HUES6 (cell line): ENCODE measurements around the gene ZCCHC17.

Experiments used
- H3K27ac ChIP-seq: 2 replicates; pipeline ENCODE4 v1.7.0; 2013; ENCODE audit warnings: low read depth, mild to moderate bottlenecking, low read length, inconsistent platforms
- H3K27me3 ChIP-seq: 2 replicates; pipeline ENCODE4 v1.6.1; 2013; ENCODE audit warnings: low read length; ENCODE audit not compliant: control insufficient read depth, insufficient read depth
- H3K36me3 ChIP-seq: 2 replicates; pipeline ENCODE4 v1.6.1; 2013; ENCODE audit warnings: low read length; ENCODE audit not compliant: control insufficient read depth, insufficient read depth
- H3K4me1 ChIP-seq: 2 replicates; pipeline ENCODE4 v1.6.1; 2013; ENCODE audit warnings: low read length; ENCODE audit not compliant: control insufficient read depth, insufficient read depth
- H3K4me3 ChIP-seq: 2 replicates; pipeline ENCODE4 v1.5.1; 2013; ENCODE audit warnings: low read depth, low read length
- H3K9ac ChIP-seq: one replicate; pipeline ENCODE4 v1.6.1; 2013; ENCODE audit warnings: mild to moderate bottlenecking, low read length
- H3K9me3 ChIP-seq: 2 replicates; pipeline ENCODE4 v1.6.1; 2013; ENCODE audit warnings: low read depth, low read length; ENCODE audit not compliant: control insufficient read depth, insufficient read depth

The ZCCHC17 gene

DNA sequence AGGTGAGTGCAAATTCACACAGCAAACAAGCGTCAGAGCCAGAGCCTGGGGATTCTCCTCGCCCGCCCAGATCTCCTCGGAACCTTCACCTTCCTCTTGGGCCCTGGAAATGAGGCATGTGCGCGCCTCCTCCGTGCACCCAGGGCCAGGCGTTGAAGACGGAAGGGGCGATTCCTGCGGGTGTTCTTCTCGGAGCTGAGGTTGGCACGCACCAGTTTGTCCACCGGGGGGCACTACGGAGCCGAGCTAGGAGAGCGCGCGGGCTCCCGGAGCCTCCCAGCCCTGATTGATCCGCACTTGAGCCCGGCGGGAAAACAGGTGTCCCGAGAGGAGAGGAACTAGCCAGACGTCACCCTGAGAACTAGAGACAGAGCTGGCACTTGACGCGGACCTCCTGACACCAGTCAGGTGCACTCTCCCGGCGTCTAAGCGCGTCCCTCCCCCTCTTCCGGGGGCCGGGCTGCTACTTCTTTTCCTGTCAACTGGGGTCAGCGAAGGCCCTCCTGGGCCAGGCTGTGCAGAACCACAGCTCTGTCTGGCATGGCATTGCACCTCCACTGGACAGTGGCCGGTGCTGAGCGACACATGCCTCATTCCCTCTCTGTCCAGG is 97.9 kb downstream of the ZCCHC17 start:
- H3K4me3 ChIP-seq: peak overlapping the region; percentile 46

DNA sequence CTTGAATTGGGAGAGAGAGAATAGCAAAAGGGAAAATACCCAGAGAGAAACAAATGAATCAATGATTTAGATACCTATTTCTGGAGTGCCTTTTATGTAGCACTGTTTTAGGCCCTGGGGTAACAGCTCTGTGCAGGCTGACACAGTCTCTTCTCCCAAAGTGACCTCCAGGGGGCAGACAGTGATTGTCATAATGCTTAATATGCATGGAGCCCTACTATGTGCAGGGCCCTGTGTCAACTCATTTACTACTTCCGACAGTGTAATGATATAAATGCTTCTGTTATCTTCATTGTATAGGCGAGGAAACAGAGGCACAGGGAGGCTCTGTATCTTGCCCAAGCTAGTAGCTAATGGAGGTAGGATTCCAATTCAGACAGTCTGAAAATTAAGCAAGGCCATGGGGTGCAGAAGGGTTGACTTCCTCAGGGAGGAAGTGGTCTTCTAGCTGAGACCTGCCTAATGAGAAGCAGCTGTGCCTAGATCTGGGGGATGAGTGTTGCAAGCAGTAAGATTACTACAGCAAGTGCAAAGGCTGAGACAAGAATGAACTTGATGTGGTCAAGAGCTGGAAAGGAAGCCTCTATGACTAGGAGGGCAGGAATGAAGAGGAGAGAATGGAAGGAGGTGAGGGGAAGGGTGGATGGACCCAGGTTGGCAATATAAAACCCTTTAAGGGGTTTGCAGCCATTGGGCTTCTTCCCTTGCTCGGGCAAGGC is 100.0 kb downstream of the ZCCHC17 start:
- H3K36me3 ChIP-seq: no peaks in the 10 kb centered on the region
- H3K27ac ChIP-seq: no peak overlapping the region
- no peak overlapping the region for H3K4me3 ChIP-seq

More for the DNA sequence above, 97.9 kb downstream of the ZCCHC17 start:
- Histone ChIP-seq H3K9me3 (no peaks in the 10 kb centered on the region), H3K27me3 (peaks cover 3% of the 10 kb centered on the region; the same call in 1 of the 2 replicates), H3K36me3 (no peaks in the 10 kb centered on the region), H3K27ac (no peak overlapping the region), H3K9ac (peak overlapping the region; percentile 7), H3K4me1 (peaks cover 12% of the 10 kb centered on the region)

DNA sequence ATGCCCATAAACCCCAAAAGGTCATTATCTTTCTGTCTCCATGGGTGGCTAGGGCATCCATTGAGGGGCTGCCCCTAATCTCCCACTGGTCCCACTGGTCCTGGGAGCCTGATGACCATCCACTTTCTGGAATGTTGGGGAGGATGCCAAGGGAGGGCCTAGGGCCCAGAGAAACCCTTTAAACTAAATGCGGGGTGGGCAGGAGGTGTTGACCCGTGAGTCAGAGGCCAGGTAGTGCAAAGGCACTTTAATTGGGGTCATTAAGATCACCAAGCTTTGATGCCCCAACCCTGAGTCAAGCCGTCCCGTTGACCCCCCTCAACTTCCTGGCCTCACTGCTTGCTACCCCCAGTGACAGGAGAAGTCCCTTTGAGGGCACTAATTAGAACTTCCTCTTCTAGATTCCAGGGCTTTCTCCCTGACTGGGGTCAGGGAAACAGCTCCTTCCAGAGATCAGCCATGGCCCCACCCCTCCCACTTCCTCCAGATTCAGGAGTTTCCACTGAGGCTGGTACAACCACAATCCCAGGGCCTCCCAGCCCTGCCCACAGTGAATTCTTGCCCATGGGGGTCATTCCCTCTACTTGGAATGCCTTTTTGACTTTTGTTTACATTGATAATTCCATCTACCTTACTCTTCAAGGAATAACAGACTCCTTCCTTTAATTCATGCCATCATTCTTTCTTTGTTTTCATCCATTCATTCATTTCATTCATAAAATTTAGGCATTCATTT is 100.7 kb downstream of the ZCCHC17 start:
- no peaks in the 10 kb centered on the region for H3K9me3 ChIP-seq
- H3K4me1 ChIP-seq: peaks cover 4% of the 10 kb centered on the region
- no peak overlapping the region for H3K9ac ChIP-seq
- H3K27me3 ChIP-seq: peaks cover 3% of the 10 kb centered on the region; the same call in 1 of the 2 replicates
- no peak overlapping the region for H3K27ac ChIP-seq
- H3K36me3 ChIP-seq: no peaks in the 10 kb centered on the region
- H3K4me3 ChIP-seq: no peak overlapping the region

More for the DNA sequence above, 100.0 kb downstream of the ZCCHC17 start:
- Histone ChIP-seq H3K27me3 (peaks cover 3% of the 10 kb centered on the region; the same call in 1 of the 2 replicates), H3K4me1 (peaks cover 4% of the 10 kb centered on the region), H3K9me3 (no peaks in the 10 kb centered on the region), H3K9ac (no peak overlapping the region)

DNA sequence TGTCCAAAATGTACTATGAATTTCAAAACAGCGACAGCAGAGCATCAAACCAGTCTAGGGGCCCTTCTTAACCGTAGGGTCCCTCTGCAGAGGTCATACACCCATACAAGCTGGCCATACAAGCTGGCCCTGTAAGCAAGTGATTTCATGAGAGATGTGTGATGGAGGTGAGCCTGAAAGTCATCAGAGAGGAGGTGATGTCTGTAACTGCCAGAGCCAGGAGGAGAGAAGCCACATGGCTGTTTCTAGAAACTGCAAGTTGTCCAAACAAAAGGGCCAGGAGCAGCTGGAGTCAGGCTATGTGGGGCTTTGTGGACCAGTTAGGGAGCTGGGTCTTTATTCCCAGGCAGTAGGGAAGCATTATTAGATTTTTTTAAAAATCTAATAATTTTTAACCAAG is 101.4 kb downstream of the ZCCHC17 start:
- H3K4me1 ChIP-seq: peaks cover 4% of the 10 kb centered on the region
- H3K9me3 ChIP-seq: no peaks in the 10 kb centered on the region
- no peaks in the 10 kb centered on the region for H3K36me3 ChIP-seq
- H3K4me3 ChIP-seq: no peak overlapping the region
- peaks cover 3% of the 10 kb centered on the region; the same call in 1 of the 2 replicates for H3K27me3 ChIP-seq
- no peak overlapping the region for H3K9ac ChIP-seq
- no peak overlapping the region for H3K27ac ChIP-seq

DNA sequence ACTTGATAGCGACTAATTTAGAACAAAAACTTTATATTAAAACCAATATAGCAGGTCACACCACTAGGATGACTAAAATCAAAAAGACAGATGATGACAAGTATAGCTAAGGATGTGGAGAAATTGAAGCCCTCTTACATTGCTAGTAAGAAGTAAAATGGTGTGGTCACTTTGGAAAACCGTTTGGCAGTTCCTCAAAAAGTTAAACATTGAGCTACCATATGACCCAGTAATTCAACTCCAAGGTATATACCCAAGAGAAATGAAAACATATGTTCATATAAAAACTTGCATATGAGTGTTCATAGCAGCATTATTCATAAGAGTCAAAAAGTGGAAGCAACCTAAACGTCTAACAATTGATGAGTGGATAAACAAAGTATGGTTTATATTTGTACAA is 103.1 kb downstream of the ZCCHC17 start:
- Histone ChIP-seq H3K36me3 (no peaks in the 10 kb centered on the region), H3K4me3 (no peak overlapping the region), H3K9ac (no peak overlapping the region), H3K4me1 (no peaks in the 10 kb centered on the region), H3K27ac (no peak overlapping the region), H3K27me3 (peaks cover 3% of the 10 kb centered on the region; the same call in 1 of the 2 replicates), H3K9me3 (no peaks in the 10 kb centered on the region)

DNA sequence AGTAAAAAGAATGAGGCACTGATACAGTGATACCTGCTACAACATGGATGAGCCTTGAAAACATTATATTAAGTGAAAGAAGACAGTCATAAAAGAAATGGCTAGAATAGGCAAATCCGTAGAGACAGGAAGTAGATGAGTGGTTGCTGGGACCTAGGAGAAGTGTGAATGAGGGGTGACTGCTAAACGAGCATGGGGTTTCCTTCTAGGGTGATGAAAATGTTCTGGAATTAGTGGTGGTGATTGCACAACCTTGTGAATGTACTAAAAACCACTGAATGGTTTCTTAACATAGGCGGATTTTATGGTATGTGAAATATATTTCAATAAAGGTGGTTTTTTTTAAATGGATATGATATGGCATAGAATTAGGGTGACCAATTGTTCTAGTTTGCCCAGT is 103.6 kb downstream of the ZCCHC17 start:
- Histone ChIP-seq H3K27ac (no peak overlapping the region), H3K36me3 (no peaks in the 10 kb centered on the region), H3K9me3 (no peaks in the 10 kb centered on the region), H3K4me1 (no peaks in the 10 kb centered on the region), H3K9ac (no peak overlapping the region), H3K4me3 (no peak overlapping the region), H3K27me3 (peaks cover 3% of the 10 kb centered on the region; the same call in 1 of the 2 replicates)

DNA sequence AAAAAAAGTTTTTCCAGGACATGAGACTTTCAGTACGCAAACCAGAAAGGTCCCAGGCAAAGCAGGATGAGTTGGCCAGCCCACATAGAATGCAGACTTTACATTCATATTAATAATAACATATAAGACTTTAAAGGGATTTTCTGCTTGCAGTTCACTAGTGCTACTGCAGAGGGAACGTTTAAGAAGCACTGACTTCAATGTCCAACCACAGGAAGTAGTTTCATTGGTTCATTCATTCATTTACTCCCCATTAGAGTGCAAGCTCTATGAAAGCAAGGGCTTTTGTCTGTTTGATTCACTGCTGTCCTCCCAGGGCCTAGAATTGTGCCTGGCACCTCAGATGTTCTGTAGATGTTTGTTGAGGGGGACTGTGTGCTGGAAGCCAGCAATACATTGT is 104.4 kb downstream of the ZCCHC17 start:
- Histone ChIP-seq H3K27me3 (no peaks in the 10 kb centered on the region), H3K9ac (no peak overlapping the region), H3K36me3 (no peaks in the 10 kb centered on the region), H3K27ac (no peak overlapping the region), H3K4me1 (no peaks in the 10 kb centered on the region), H3K9me3 (no peaks in the 10 kb centered on the region), H3K4me3 (no peak overlapping the region)

DNA sequence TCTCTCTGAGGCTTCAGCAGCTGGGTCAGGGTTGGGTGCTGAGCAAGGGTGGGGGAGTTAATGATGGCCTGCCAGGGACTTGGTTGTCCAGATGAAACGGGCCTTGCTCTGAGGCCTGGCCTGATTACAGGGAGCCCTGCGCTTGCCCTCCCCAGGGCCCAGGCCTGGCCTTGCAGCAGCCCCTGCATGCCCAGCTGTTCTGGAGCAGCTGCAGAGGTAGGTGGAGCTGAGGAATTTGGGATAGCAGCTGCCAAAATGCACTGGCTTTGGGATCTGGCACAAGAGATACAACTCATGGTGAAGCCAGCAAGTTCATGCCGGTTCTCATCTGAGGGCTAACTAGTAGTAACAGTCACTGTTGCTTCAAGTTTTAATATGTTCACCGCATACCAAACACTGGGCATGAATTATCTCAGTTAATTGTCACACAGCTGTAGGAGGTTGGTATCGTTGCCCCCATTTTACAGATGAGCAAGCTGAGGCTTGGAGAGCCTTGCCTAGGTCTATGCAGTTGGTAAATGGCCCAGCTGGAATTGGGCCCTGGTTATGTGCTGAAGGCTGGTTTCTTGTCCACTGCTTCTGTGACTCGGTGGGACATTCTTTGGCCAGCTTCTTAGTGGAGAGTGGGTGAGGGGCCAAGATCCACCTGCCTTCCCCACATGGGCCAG is 108.9 kb downstream of the ZCCHC17 start:
- no peaks in the 10 kb centered on the region for H3K9me3 ChIP-seq
- no peaks in the 10 kb centered on the region for H3K36me3 ChIP-seq
- H3K4me1 ChIP-seq: no peaks in the 10 kb centered on the region
- no peak overlapping the region for H3K4me3 ChIP-seq
- H3K27me3 ChIP-seq: peaks cover 7% of the 10 kb centered on the region; the same call in 1 of the 2 replicates
- H3K9ac ChIP-seq: no peak overlapping the region
- no peak overlapping the region for H3K27ac ChIP-seq

DNA sequence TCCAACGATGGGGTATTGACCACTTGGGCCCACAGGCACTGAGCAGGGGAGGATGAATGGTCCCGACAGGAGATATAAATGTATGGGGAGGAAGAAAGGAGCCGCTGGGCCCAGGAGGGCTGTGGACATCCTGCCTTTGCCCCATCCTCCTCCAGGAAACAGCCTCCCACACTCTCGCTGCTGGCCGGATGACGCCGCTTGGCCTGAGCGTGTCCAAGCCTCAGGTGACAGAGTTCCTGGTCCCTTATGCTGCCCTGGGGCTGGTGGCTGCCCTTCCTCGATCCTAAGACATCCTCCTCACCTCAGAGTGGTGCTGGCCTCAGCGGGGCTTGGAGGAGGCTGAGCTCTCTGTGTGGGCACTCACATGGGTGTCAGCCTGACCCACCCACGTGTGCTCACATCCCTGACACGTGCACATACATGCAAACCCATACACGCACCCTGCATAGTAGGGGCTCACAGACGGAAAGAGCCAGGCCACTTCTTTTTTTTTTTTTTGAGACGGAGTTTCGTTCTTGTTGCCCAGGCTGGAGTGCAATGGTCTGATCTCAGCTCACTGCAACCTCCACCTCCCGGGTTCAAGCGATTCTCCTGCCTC is 110.3 kb downstream of the ZCCHC17 start:
- H3K4me3 ChIP-seq: no peak overlapping the region
- H3K9me3 ChIP-seq: no peaks in the 10 kb centered on the region
- no peaks in the 10 kb centered on the region for H3K36me3 ChIP-seq
- H3K9ac ChIP-seq: no peak overlapping the region
- H3K27ac ChIP-seq: no peak overlapping the region
- H3K4me1 ChIP-seq: no peaks in the 10 kb centered on the region
- H3K27me3 ChIP-seq: peaks cover 21% of the 10 kb centered on the region

DNA sequence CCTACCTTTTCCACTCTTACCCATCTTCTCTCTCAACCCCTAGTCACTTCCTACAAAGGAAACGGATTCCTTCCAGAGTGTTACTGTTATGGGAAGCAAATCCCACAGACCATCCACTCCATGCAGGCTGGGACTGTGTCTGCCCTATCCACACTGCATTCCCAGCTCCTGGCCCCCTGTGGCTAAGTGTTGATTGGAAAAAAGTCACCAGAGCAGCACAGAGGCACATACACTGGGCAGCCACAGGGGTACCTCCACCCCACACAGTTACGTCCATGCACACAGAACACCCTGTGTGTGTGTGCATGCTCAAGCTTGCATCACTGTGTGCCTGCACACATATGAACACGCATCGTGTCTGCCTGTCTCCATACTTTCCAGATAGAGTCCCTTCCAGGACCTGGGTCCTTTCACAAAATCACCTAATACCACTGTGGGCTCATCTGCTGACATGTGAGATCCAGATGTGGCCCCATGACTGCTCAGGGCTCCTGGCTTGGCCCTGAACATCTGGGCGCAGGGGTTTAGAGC is 112.0 kb downstream of the ZCCHC17 start:
- Histone ChIP-seq H3K27ac (no peak overlapping the region), H3K27me3 (peaks cover 33% of the 10 kb centered on the region), H3K9ac (no peak overlapping the region), H3K4me3 (no peak overlapping the region), H3K4me1 (no peaks in the 10 kb centered on the region), H3K9me3 (no peaks in the 10 kb centered on the region), H3K36me3 (no peaks in the 10 kb centered on the region)
